HG03280 (cell line): ENCODE measurements around the gene HS6ST3.

Experiments
- ATAC-seq: cut with Tn5 transposase; IDR thresholded peaks from one replicate; pipeline ENCODE4 v1.9.1; 2021; ENCODE audit warnings: mild to moderate bottlenecking, moderate library complexity; ENCODE audit not compliant: unreplicated experiment

The HS6ST3 gene

DNA sequence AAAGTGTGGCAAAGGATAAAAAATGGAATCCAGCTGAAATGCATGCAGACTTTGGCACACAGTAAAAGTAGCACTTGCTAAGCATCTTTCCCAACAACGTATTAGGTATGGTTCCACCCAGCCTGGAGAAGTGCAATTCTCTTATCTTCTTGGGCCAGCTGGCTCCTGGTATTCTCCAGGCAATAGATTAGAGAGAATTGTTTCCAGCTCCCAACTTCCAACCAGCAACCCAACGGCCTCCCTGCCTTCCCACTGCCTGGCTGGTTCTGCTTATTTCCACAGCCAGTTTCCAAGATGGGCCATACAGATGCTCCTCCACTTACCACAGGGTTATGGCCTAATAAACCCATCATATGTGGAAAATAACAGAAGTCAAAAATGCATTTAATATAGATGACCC is 771.0 kb downstream of the HS6ST3 start:
- ATAC-seq = no peak

DNA sequence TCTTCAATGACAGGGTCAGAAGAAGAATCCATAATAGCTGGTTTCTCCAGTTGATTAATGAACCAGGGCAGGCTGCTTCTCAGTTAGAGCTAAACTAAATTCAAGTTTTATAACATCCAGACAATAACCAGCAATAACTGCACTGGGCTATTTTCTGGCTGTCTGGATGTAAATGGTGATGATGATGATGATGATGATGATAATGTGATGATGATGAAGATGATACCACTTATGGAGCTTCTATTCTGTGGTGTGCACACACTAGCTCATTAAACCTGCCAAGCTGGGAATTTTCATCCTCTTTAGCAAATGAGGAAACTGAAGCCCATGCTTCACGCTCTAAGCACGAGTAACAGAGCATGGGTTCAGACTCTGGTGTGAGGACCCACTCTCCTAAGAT is 772.2 kb downstream of the HS6ST3 start:
- no peak for ATAC-seq

DNA sequence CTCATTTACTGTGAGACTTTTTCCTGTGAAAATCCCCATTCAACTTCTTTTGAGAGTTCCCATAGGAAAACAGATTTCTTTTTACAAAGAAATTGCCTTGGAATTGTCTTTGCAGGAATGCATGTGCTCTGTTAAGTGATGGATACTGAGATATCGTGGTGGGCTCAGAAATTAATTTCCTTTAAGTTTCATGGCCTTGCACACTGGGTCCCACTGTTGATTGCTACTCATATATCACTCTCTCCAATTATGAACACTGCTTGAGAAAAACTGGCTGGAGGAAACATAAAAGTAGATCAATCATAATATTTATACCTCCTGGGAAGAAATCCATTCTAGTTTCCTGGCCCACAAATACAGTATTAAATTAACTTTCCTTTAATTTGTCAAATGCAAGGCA is 773.1 kb downstream of the HS6ST3 start:
- no peak for ATAC-seq

DNA sequence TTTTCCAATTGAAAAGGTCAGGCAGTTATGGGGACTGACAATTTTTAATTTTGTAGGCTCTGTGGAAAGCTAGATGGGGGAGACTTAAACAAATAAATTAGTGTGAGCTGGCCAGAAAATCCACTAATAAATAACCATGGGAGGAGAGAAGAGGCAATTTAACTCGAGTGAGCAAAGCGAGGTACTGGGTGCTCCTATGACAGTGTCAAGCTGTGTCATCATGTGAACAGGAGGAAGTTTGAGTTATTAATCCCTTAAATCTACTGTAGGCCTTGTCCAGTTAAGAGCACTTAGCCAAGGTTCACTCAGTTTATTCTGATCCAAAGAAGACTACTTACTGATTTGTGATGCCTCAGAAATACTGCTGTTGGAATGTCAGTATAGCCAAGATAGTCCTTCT is 781.6 kb downstream of the HS6ST3 start:
- ATAC-seq = no peak

DNA sequence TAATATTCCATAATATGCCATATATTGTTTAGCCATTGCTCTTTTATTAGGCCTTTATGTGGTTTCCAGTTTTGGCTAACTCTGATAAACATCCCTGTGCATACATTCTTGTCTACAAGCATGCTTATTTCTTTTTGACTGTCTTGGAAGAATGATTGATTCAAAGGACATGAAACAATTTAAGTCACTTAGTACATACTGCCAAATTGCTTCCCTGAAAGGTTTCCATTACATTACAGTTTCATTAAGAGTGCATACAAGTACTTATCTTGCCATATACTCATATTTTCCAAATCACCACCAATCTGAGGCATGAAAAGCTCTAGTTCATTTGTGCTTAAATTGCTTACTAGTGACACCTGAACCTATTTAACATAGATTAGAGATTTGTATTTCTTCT is 790.5 kb downstream of the HS6ST3 start:
- no peak for ATAC-seq
